Kidney (tissue), 14 donors: ENCODE data around the gene LHFPL6. TPM values are rescaled to one million over a fixed set of nuclear protein-coding genes. Genes with fewer than 3 reads are reported as not detected.

ENCODE experiments used
- DNase-seq, 5 donors: peaks; one replicate each; pipeline ENCODE4 v3.0.0-alpha.2; 2013 to 2020
- FAIRE-seq: peaks from 2 replicates; lab custom pipeline; 2012; peaks lifted over from hg19 to GRCh38; lab: Jason Lieb, UNC
- H3K27ac ChIP-seq, 2 donors: one replicate each; pipeline ENCODE4 v1.7.0; 2013; ENCODE audit warnings: low read depth in 2 of 2, low read length in 2 of 2, inconsistent platforms in 1 of 2
- H3K27me3 ChIP-seq: one replicate; pipeline ENCODE4 v1.7.1; 2013; ENCODE audit warnings: low read length, inconsistent platforms; ENCODE audit not compliant: control insufficient read depth, insufficient read depth
- H3K36me3 ChIP-seq, 3 donors: one replicate each; pipeline versions ENCODE4 v1.7.0 to v1.7.1; 2013; ENCODE audit warnings: low read length in 3 of 3, control low read depth in 1 of 3, inconsistent platforms in 1 of 3; ENCODE audit not compliant: insufficient read depth in 3 of 3, control insufficient read depth in 2 of 3
- H3K4me1 ChIP-seq, 3 donors: one replicate each; pipeline versions ENCODE4 v1.7.0 to v1.7.1; 2013; ENCODE audit warnings: low read length in 3 of 3, inconsistent platforms in 1 of 3, low read depth in 1 of 3; ENCODE audit not compliant: control insufficient read depth in 2 of 3, insufficient read depth in 2 of 3
- H3K4me3 ChIP-seq, 3 donors: one replicate each; pipeline versions ENCODE4 v1.7.0 to v1.8.1; 2013; ENCODE audit warnings: low read length in 3 of 3, control low read depth in 1 of 3, inconsistent platforms in 1 of 3
- H3K9ac ChIP-seq, 3 donors: one replicate each; pipeline versions ENCODE4 v1.7.0 to v1.7.1; 2013; ENCODE audit warnings: low read length in 3 of 3, control low read depth in 1 of 3, inconsistent platforms in 1 of 3
- H3K9me3 ChIP-seq, 3 donors: one replicate each; pipeline versions ENCODE4 v1.7.0 to v1.7.1; 2013; ENCODE audit warnings: low read length in 3 of 3, control low read depth in 1 of 3, inconsistent platforms in 1 of 3; ENCODE audit not compliant: control insufficient read depth in 2 of 3, insufficient read depth in 1 of 3
- CTCF ChIP-seq: IDR thresholded peaks from 3 replicates; pipeline ENCODE4 v1.5.1; 2012; ENCODE audit warnings: mild to moderate bottlenecking, moderate library complexity, borderline replicate concordance; ENCODE audit not compliant: insufficient read depth; ENCODE audit errors: extremely low read depth
- intact Hi-C: fragments of 100-400 bp; cut with DNase I; formaldehyde crosslinking; loops from one replicate; pipeline ENCODE4 v1.11.1; 2022
- polyA plus RNA-seq: library from polyadenylated mRNA; stranded (reverse); fragments of 350-450 nt; fragmentation: Illumina TruSeq; extraction: RNeasy Lipid Tissue Mini Kit (QIAGEN cat#74804); gene quantifications from one replicate; pipeline ENCODE4 v1.2.3, GENCODE V29; 2014; ENCODE audit warnings: low read depth, low replicate concordance; ENCODE audit not compliant: insufficient read depth
- total RNA-seq: library from RNA; stranded (reverse); fragmentation: NEBNext Ultra II Directional; extraction: Animal tissue kit (Norgen Biotek cat#: 25700); gene quantifications from one replicate; pipeline ENCODE4 v1.2.1, GENCODE V29; 2021
- donor health status: control.
- donor health status: control.
- donor health status: control.
- donor health status: control.
- donor health status: control.
- donor health status: DM: yes; HTN: yes; CAD: no.
- donor health status: Normal renal cell carcinoma (clear cell type).

LHFPL6 gene
- total and polyA plus RNA-seq, 2 donors from 2014 or later: 33.0 to 59.2 TPM

GRCh38 chr13:39399102-39399501, 203.9 kb downstream of the LHFPL6 start:
- DNase-seq (no peak), FAIRE-seq (no peak)
- H3K36me3 ChIP-seq: no peaks in the 10 kb centered on the region
- intact Hi-C loops: no loop called here
- H3K27me3 ChIP-seq: no peaks in the 10 kb centered on the region
- no peak for TF ChIP-seq CTCF
- no peak overlapping the region for H3K4me3 ChIP-seq
- no peak overlapping the region for H3K9ac ChIP-seq
- H3K4me1 ChIP-seq: peaks cover 0 to 4% (median 2%) of the 10 kb centered on the region in 3 donors
- H3K9me3 ChIP-seq: no peaks in the 10 kb centered on the region
- no peak overlapping the region for H3K27ac ChIP-seq

- H3K27ac ChIP-seq: no peak overlapping the region
These were observed 205.1 kb downstream of the LHFPL6 start for GRCh38 chr13:39397896-39398265.

GRCh38 chr13:39397226-39397895, 205.6 kb downstream of the LHFPL6 start:
- intact Hi-C loops: no loop called here
- DNase-seq (peak in 4 of 5 donors; percentile 49 to 88 (median 79)), FAIRE-seq (no peak)
- Histone ChIP-seq H3K36me3 (no peaks in the 10 kb centered on the region), H3K4me3 (no peak overlapping the region), H3K4me1 (peaks cover 0 to 4% (median 2%) of the 10 kb centered on the region in 3 donors), H3K9ac (no peak overlapping the region), H3K27ac (no peak overlapping the region), H3K9me3 (no peaks in the 10 kb centered on the region), H3K27me3 (no peaks in the 10 kb centered on the region)
- no peak for TF ChIP-seq CTCF

More at GRCh38 chr13:39397896-39398265, 205.1 kb downstream of the LHFPL6 start:
- Histone ChIP-seq H3K9me3 (no peaks in the 10 kb centered on the region), H3K36me3 (no peaks in the 10 kb centered on the region), H3K9ac (no peak overlapping the region), H3K4me1 (peaks cover 0 to 4% (median 2%) of the 10 kb centered on the region in 3 donors), H3K27me3 (no peaks in the 10 kb centered on the region), H3K4me3 (no peak overlapping the region)
- no peak for DNase-seq
- no peak for TF ChIP-seq CTCF
- intact Hi-C loops: no loop called here
- no peak for FAIRE-seq
